HepG2 (cell line): Measurements from ENCODE around the gene KRTAP12-3. TPM values are rescaled to one million over a fixed set of nuclear protein-coding genes. Genes with fewer than 3 reads are reported as not detected.

Source experiments
- ATF3 ChIP-seq: sonication (generic); formaldehyde crosslinking; IDR thresholded peaks from 2 replicates; pipeline ENCODE4 v1.4.0; 2020; ENCODE audit warnings: missing genetic modification reagents
- ATF5 ChIP-seq: sonication (generic); formaldehyde crosslinking; IDR thresholded peaks from 2 replicates; pipeline ENCODE4 v1.4.0; 2020; ENCODE audit warnings: mild to moderate bottlenecking, low read depth, missing genetic modification reagents
- CHD2 ChIP-seq: IDR thresholded peaks from 2 replicates; pipeline ENCODE4 v1.6.1; 2011; ENCODE audit warnings: low read depth, low read length, improper control_type of control experiment
- DMAP1 ChIP-seq: IDR thresholded peaks from 2 replicates; pipeline ENCODE4 v1.6.1; 2016
- EEA1 ChIP-seq: sonication (generic); formaldehyde crosslinking; IDR thresholded peaks from 2 replicates; pipeline ENCODE4 v1.5.1; 2020; ENCODE audit warnings: mild to moderate bottlenecking, missing genetic modification reagents, borderline replicate concordance
- ELF3 ChIP-seq: IDR thresholded peaks from 2 replicates; pipeline ENCODE4 v1.6.1; 2016; ENCODE audit warnings: missing genetic modification reagents, missing compliant biosample characterization
- GATAD1 ChIP-seq: IDR thresholded peaks from 2 replicates; pipeline ENCODE4 v1.6.1; 2016; ENCODE audit warnings: missing genetic modification reagents, missing compliant biosample characterization
- GLI4 ChIP-seq: sonication (generic); formaldehyde crosslinking; IDR thresholded peaks from 2 replicates; pipeline ENCODE4 v1.5.1; 2020; ENCODE audit warnings: missing genetic modification reagents, mild to moderate bottlenecking, moderate library complexity, borderline replicate concordance
- KDM6A ChIP-seq: IDR thresholded peaks from 2 replicates; pipeline ENCODE4 v1.6.1; 2016; ENCODE audit warnings: low read depth
- KLF12 ChIP-seq: sonication (generic); formaldehyde crosslinking; IDR thresholded peaks from 2 replicates; pipeline ENCODE4 v1.4.0; 2020; ENCODE audit warnings: missing genetic modification reagents, borderline replicate concordance
- NCOA2 ChIP-seq: sonication (generic); formaldehyde crosslinking; IDR thresholded peaks from 2 replicates; pipeline ENCODE4 v1.8.0; 2022; ENCODE audit warnings: inconsistent platforms
- NFKBIZ ChIP-seq: IDR thresholded peaks from 2 replicates; pipeline ENCODE4 v1.6.1; 2018; ENCODE audit warnings: missing genetic modification reagents, missing compliant biosample characterization
- PHF5A ChIP-seq: IDR thresholded peaks from one replicate; pipeline ENCODE4 v1.6.1; 2018; ENCODE audit warnings: low read depth, missing genetic modification reagents; ENCODE audit not compliant: unreplicated experiment
- SIX4 ChIP-seq: sonication (generic); formaldehyde crosslinking; IDR thresholded peaks from 2 replicates; pipeline ENCODE4 v1.4.0; 2020; ENCODE audit warnings: missing genetic modification reagents
- SOX5 ChIP-seq: IDR thresholded peaks from 2 replicates; pipeline ENCODE4 v1.6.1; 2016; ENCODE audit warnings: borderline replicate concordance
- SRY ChIP-seq: sonication (generic); formaldehyde crosslinking; IDR thresholded peaks from 2 replicates; pipeline ENCODE4 v1.8.0; 2022; ENCODE audit warnings: mild to moderate bottlenecking, missing genetic modification reagents
- STAG1 ChIP-seq: sonication (generic); formaldehyde crosslinking; IDR thresholded peaks from 2 replicates; pipeline ENCODE4 v1.4.0; 2020; ENCODE audit warnings: missing genetic modification reagents
- THAP7 ChIP-seq: sonication (generic); formaldehyde crosslinking; IDR thresholded peaks from 2 replicates; pipeline ENCODE4 v1.8.1; 2023; ENCODE audit warnings: mild to moderate bottlenecking, missing genetic modification reagents
- TOE1 ChIP-seq: sonication (generic); formaldehyde crosslinking; IDR thresholded peaks from 2 replicates; pipeline ENCODE4 v1.4.0; 2020; ENCODE audit warnings: mild to moderate bottlenecking, missing genetic modification reagents
- ZBTB43 ChIP-seq: sonication (generic); formaldehyde crosslinking; conservative IDR thresholded peaks from 2 replicates; pipeline ENCODE4 v1.4.0; 2020; ENCODE audit warnings: missing genetic modification reagents
- ZNF18 ChIP-seq: sonication (generic); formaldehyde crosslinking; IDR thresholded peaks from 2 replicates; pipeline ENCODE4 v1.8.0; 2022; ENCODE audit warnings: mild to moderate bottlenecking, missing genetic modification reagents; ENCODE audit not compliant: insufficient replicate concordance
- ZNF329 ChIP-seq: sonication (generic); formaldehyde crosslinking; IDR thresholded peaks from 2 replicates; pipeline ENCODE4 v1.9.0; 2021; ENCODE audit warnings: low read depth, mild to moderate bottlenecking, missing genetic modification reagents
- ZNF44 ChIP-seq: sonication (generic); formaldehyde crosslinking; IDR thresholded peaks from 2 replicates; pipeline ENCODE4 v1.5.1; 2020; ENCODE audit warnings: mild to moderate bottlenecking, missing genetic modification reagents
- ZNF556 ChIP-seq: sonication (generic); formaldehyde crosslinking; IDR thresholded peaks from 2 replicates; pipeline ENCODE4 v1.4.0; 2020; ENCODE audit warnings: mild to moderate bottlenecking, missing genetic modification reagents, borderline replicate concordance
- ZNF691 ChIP-seq: sonication (generic); formaldehyde crosslinking; IDR thresholded peaks from 2 replicates; pipeline ENCODE4 v1.4.0; 2020; ENCODE audit warnings: missing genetic modification reagents, low read depth, mild to moderate bottlenecking, borderline replicate concordance
- ZNF788 ChIP-seq: sonication (generic); formaldehyde crosslinking; IDR thresholded peaks from 2 replicates; pipeline ENCODE4 v1.5.0; 2020; ENCODE audit warnings: mild to moderate bottlenecking, missing genetic modification reagents, borderline replicate concordance
- polyA plus RNA-seq, 8 experiments: library from polyadenylated mRNA; depleted of rRNA in 3 of 8; stranded (reverse) in 7 of 8; unstranded in 1 of 8; fragments of >200 nt; fragmentation: Illumina TruSeq in 4 of 8; extraction: Trizol in 4 of 8; gene quantifications; 2 replicates each; pipeline versions ENCODE4 v1.2.1 to v1.2.3, GENCODE V29; 2011 to 2016; ENCODE audit warnings: low read depth in 4 of 8, missing spikeins in 1 of 8, mixed read lengths in 1 of 8; ENCODE audit not compliant: insufficient read depth in 1 of 8
- total RNA-seq, 5 experiments: library from RNA; depleted of rRNA; stranded (reverse); fragments of >200 nt; fragmentation: Illumina TruSeq; extraction: Trizol; gene quantifications; 2 replicates each; pipeline ENCODE4 v1.2.3, GENCODE V29; 2016; ENCODE audit warnings: low read depth in 1 of 5

KRTAP12-3 gene
- total and polyA plus RNA-seq, 2 of the 13 experiments (the other 11 are each of a cell fraction or from before 2014, with no cell fraction given), result not detected

GRCh38 chr21:44702973-44703730 is 45.4 kb downstream of the KRTAP12-3 start (continued):
- TF ChIP-seq THAP7 (CRISPR knock-in tag) (no peak), ZNF556 (CRISPR knock-in tag) (no peak), KDM6A (CRISPR knock-in tag) (no peak), GATAD1 (no peak), ZNF691 (CRISPR knock-in tag) (no peak), STAG1 (CRISPR knock-in tag) (no peak), SOX5 (CRISPR knock-in tag) (peak; percentile 77; the same call in 1 of the 2 replicates), PHF5A (no peak), ZNF329 (0 out of 2 replicates have a peak, but pooled peaks have one; percentile 37), ATF3 (no peak), ZNF18 (CRISPR knock-in tag) (no peak), ELF3 (CRISPR knock-in tag) (peak; percentile 30; the same call in 1 of the 2 replicates), NCOA2 (CRISPR knock-in tag) (no peak; the same call in 1 of the 2 replicates), NFKBIZ (CRISPR knock-in tag) (no peak; the same call in 1 of the 2 replicates), SRY (CRISPR knock-in tag) (peak; percentile 71; the same call in 1 of the 2 replicates), SIX4 (CRISPR knock-in tag) (no peak), ATF5 (0 out of 2 replicates have a peak, but pooled peaks have one; percentile 13), EEA1 (CRISPR knock-in tag) (no peak), KLF12 (CRISPR knock-in tag) (no peak), ZBTB43 (CRISPR knock-in tag) (0 out of 2 replicates have a peak, but pooled peaks have one; percentile 24), ZNF44 (CRISPR knock-in tag) (peak; percentile 85; the same call in 1 of the 2 replicates), GLI4 (CRISPR knock-in tag) (peak; percentile 94; the same call in 1 of the 2 replicates), TOE1 (CRISPR knock-in tag) (no peak), CHD2 (no peak), ZNF788 (CRISPR knock-in tag) (no peak), DMAP1 (CRISPR knock-in tag) (no peak)
